HCT116 (cell line): Measurements from ENCODE around the gene PML.

Experiments
- ATF3 ChIP-seq: IDR thresholded peaks from 2 replicates; pipeline ENCODE4 v1.6.1; 2012
- CEBPB ChIP-seq: IDR thresholded peaks from 2 replicates; pipeline ENCODE4 v1.6.1; 2012; ENCODE audit warnings: low read depth
- EZH2 ChIP-seq: fragments of 200-600 bp; sonication (generic); IDR thresholded peaks from 2 replicates; pipeline ENCODE4 v1.6.1; 2017; ENCODE audit warnings: antibody characterized with exemption, mixed run types
- EZH2phosphoT487 ChIP-seq: fragments of 200-600 bp; IDR thresholded peaks from 2 replicates; pipeline ENCODE4 v1.6.1; 2018; ENCODE audit warnings: antibody characterized with exemption, borderline replicate concordance
- JUND ChIP-seq: IDR thresholded peaks from 2 replicates; pipeline ENCODE4 v1.6.1; 2012
- POLR2A ChIP-seq: IDR thresholded peaks from 2 replicates; pipeline ENCODE4 v1.7.0; 2011; ENCODE audit warnings: borderline replicate concordance; ENCODE audit not compliant: insufficient read depth, insufficient read length; ENCODE audit errors: extremely low read depth
- POLR2AphosphoS5 ChIP-seq: IDR thresholded peaks from 2 replicates; pipeline ENCODE4 v1.6.1; 2011; ENCODE audit warnings: mild to moderate bottlenecking, low read depth, low read length, moderate library complexity
- YY1 ChIP-seq: IDR thresholded peaks from 2 replicates; pipeline ENCODE4 v1.6.1; 2011; ENCODE audit warnings: low read length, low read depth, moderate library complexity, mild to moderate bottlenecking; ENCODE audit not compliant: insufficient replicate concordance; ENCODE audit errors: extremely low read depth
- TF ChIP-seq, protein P1 (sequence below), 3 experiments: fragments of 200-600 bp in 1 of 3; sonication (generic) in 1 of 3; IDR thresholded peaks in 2 of 3; conservative IDR thresholded peaks in 1 of 3; 2 replicates each; pipeline ENCODE4 v1.5.1; 2012 to 2017; ENCODE audit warnings: low read depth in 2 of 3, low read length in 2 of 3, antibody characterized with exemption in 1 of 3, borderline replicate concordance in 1 of 3, control low read depth in 1 of 3, mild to moderate bottlenecking in 1 of 3, mixed read lengths in 1 of 3, mixed run types in 1 of 3, moderate library complexity in 1 of 3; ENCODE audit not compliant: insufficient read depth in 1 of 3
- TF ChIP-seq, protein P2 (sequence below): IDR thresholded peaks from 2 replicates; pipeline ENCODE4 v1.6.1; 2012; ENCODE audit warnings: low read depth

GRCh38 chr15:73948982-73949381, 45.5 kb upstream of the PML start:
- TF ChIP-seq POLR2AphosphoS5 = no peak
- TF ChIP-seq, protein P1, sequence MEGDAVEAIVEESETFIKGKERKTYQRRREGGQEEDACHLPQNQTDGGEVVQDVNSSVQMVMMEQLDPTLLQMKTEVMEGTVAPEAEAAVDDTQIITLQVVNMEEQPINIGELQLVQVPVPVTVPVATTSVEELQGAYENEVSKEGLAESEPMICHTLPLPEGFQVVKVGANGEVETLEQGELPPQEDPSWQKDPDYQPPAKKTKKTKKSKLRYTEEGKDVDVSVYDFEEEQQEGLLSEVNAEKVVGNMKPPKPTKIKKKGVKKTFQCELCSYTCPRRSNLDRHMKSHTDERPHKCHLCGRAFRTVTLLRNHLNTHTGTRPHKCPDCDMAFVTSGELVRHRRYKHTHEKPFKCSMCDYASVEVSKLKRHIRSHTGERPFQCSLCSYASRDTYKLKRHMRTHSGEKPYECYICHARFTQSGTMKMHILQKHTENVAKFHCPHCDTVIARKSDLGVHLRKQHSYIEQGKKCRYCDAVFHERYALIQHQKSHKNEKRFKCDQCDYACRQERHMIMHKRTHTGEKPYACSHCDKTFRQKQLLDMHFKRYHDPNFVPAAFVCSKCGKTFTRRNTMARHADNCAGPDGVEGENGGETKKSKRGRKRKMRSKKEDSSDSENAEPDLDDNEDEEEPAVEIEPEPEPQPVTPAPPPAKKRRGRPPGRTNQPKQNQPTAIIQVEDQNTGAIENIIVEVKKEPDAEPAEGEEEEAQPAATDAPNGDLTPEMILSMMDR (IDR thresholded peaks at IDR 0.05 in 2 of 3, conservative IDR thresholded peaks at IDR 0.05 in 1 of 3; ENCODE audit: borderline replicate concordance in 1 of 3, insufficient read depth in 1 of 3, low read depth in 2 of 3, low read length in 2 of 3) = no peak
- TF ChIP-seq ATF3 = no peak
- no peak for TF ChIP-seq CEBPB
- TF ChIP-seq EZH2 = no peak
- no peak for TF ChIP-seq EZH2phosphoT487
- TF ChIP-seq, protein P2, sequence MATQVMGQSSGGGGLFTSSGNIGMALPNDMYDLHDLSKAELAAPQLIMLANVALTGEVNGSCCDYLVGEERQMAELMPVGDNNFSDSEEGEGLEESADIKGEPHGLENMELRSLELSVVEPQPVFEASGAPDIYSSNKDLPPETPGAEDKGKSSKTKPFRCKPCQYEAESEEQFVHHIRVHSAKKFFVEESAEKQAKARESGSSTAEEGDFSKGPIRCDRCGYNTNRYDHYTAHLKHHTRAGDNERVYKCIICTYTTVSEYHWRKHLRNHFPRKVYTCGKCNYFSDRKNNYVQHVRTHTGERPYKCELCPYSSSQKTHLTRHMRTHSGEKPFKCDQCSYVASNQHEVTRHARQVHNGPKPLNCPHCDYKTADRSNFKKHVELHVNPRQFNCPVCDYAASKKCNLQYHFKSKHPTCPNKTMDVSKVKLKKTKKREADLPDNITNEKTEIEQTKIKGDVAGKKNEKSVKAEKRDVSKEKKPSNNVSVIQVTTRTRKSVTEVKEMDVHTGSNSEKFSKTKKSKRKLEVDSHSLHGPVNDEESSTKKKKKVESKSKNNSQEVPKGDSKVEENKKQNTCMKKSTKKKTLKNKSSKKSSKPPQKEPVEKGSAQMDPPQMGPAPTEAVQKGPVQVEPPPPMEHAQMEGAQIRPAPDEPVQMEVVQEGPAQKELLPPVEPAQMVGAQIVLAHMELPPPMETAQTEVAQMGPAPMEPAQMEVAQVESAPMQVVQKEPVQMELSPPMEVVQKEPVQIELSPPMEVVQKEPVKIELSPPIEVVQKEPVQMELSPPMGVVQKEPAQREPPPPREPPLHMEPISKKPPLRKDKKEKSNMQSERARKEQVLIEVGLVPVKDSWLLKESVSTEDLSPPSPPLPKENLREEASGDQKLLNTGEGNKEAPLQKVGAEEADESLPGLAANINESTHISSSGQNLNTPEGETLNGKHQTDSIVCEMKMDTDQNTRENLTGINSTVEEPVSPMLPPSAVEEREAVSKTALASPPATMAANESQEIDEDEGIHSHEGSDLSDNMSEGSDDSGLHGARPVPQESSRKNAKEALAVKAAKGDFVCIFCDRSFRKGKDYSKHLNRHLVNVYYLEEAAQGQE = no peak
- no peak for TF ChIP-seq JUND
- TF ChIP-seq YY1 = no peak
- TF ChIP-seq POLR2A = no peak
